ENCODE results near the gene CPN2.

CPN2 gene

GRCh38 chr3:194294895-194295214 lies 56.3 kb downstream of the CPN2 start:
- Histone ChIP-seq H3K9me3 (ENCODE audit: low read length) (no peaks in the 10 kb centered on the region), H3K4me3 (ENCODE audit: low read length) (no peak overlapping the region), H3K27me3 (ENCODE audit: insufficient read depth, low read length) (no peaks in the 10 kb centered on the region), H3K4me1 (ENCODE audit: insufficient read depth, low read length) (peaks cover 29% of the 10 kb centered on the region), H2AFZ (ENCODE audit: low read depth, low read length) (no peak overlapping the region), H3K36me3 (ENCODE audit: insufficient read depth, low read length) (no peaks in the 10 kb centered on the region)

- Histone ChIP-seq H3K9me3 (ENCODE audit: low read length) (no peaks in the 10 kb centered on the region), H3K4me3 (ENCODE audit: low read length) (no peak overlapping the region), H3K4me1 (ENCODE audit: insufficient read depth, low read length) (peaks cover 29% of the 10 kb centered on the region), H2AFZ (ENCODE audit: low read depth, low read length) (no peak overlapping the region), H3K36me3 (ENCODE audit: insufficient read depth, low read length) (no peaks in the 10 kb centered on the region), H3K27me3 (ENCODE audit: insufficient read depth, low read length) (no peaks in the 10 kb centered on the region)
These were observed 56.8 kb downstream of the CPN2 start for GRCh38 chr3:194294199-194294894.

GRCh38 chr3:194293546-194294198 lies 57.5 kb downstream of the CPN2 start:
- H3K9me3 ChIP-seq (ENCODE audit: low read length) = no peaks in the 10 kb centered on the region
- no peak overlapping the region for H2AFZ ChIP-seq (ENCODE audit: low read depth, low read length)
- no peaks in the 10 kb centered on the region for H3K36me3 ChIP-seq (ENCODE audit: insufficient read depth, low read length)
- no peak overlapping the region for H3K4me3 ChIP-seq (ENCODE audit: low read length)
- H3K4me1 ChIP-seq (ENCODE audit: insufficient read depth, low read length) = peaks cover 29% of the 10 kb centered on the region
- no peaks in the 10 kb centered on the region for H3K27me3 ChIP-seq (ENCODE audit: insufficient read depth, low read length)

GRCh38 chr3:194292331-194292730 lies 58.8 kb downstream of the CPN2 start:
- Histone ChIP-seq H3K36me3 (ENCODE audit: insufficient read depth, low read length) (no peaks in the 10 kb centered on the region), H3K4me3 (ENCODE audit: low read length) (no peak overlapping the region), H3K4me1 (ENCODE audit: insufficient read depth, low read length) (peaks cover 36% of the 10 kb centered on the region), H3K9me3 (ENCODE audit: low read length) (no peaks in the 10 kb centered on the region), H2AFZ (ENCODE audit: low read depth, low read length) (no peak overlapping the region), H3K27me3 (ENCODE audit: insufficient read depth, low read length) (no peaks in the 10 kb centered on the region)

Data from neuron (in vitro differentiated cells).